Trophoblast cell (in vitro differentiated cells and primary cell): Measurements from ENCODE around the gene PROSER3.

Experiments
- DNase-seq, 2 donors: peaks; one replicate each; pipeline ENCODE4 v3.0.0-alpha.2; 2016
- H2AFZ ChIP-seq: 2 replicates; pipeline ENCODE4 v1.6.1; 2013; ENCODE audit warnings: low read length, moderate library complexity, mild to moderate bottlenecking; ENCODE audit not compliant: insufficient read depth, poor library complexity
- H2AK5ac ChIP-seq: 2 replicates; pipeline ENCODE4 v1.6.1; 2013; ENCODE audit warnings: mild to moderate bottlenecking, low read length
- H2BK120ac ChIP-seq: 2 replicates; pipeline ENCODE4 v1.6.1; 2013; ENCODE audit warnings: low read length, mild to moderate bottlenecking, moderate library complexity; ENCODE audit not compliant: insufficient read depth, poor library complexity
- H2BK12ac ChIP-seq: 2 replicates; pipeline ENCODE4 v1.6.1; 2013; ENCODE audit warnings: mild to moderate bottlenecking, low read length, moderate library complexity
- H2BK5ac ChIP-seq: 2 replicates; pipeline ENCODE4 v1.6.1; 2013; ENCODE audit warnings: low read length, low read depth, moderate library complexity, mild to moderate bottlenecking; ENCODE audit not compliant: poor library complexity
- H3K14ac ChIP-seq: 2 replicates; pipeline ENCODE4 v1.6.1; 2013; ENCODE audit warnings: mild to moderate bottlenecking, low read length
- H3K18ac ChIP-seq: 2 replicates; pipeline ENCODE4 v1.6.1; 2013; ENCODE audit warnings: mild to moderate bottlenecking, low read length
- H3K23ac ChIP-seq: 2 replicates; pipeline ENCODE4 v1.6.1; 2013; ENCODE audit warnings: low read length
- H3K27ac ChIP-seq: 2 replicates; pipeline ENCODE4 v1.5.1; 2013; ENCODE audit warnings: low read depth, mild to moderate bottlenecking, inconsistent platforms, low read length, moderate library complexity
- H3K27me3 ChIP-seq: 2 replicates; pipeline ENCODE4 v1.6.1; 2013; ENCODE audit warnings: inconsistent platforms, mild to moderate bottlenecking, low read length, moderate library complexity; ENCODE audit not compliant: insufficient read depth
- H3K36me3 ChIP-seq, 2 experiments: 1 replicate in 1 of 2; 2 replicates in 1 of 2; pipeline ENCODE4 v1.6.1; 2013; ENCODE audit warnings: low read length in 2 of 2, mild to moderate bottlenecking in 2 of 2, moderate library complexity in 1 of 2; ENCODE audit not compliant: insufficient read depth in 2 of 2, control insufficient read depth in 1 of 2
- H3K4ac ChIP-seq: 2 replicates; pipeline ENCODE4 v1.6.1; 2013; ENCODE audit warnings: low read depth, mild to moderate bottlenecking, low read length, moderate library complexity
- H3K4me1 ChIP-seq, 2 experiments: 1 replicate in 1 of 2; 2 replicates in 1 of 2; pipeline ENCODE4 v1.6.1; 2013; ENCODE audit warnings: low read length in 2 of 2, mild to moderate bottlenecking in 2 of 2, moderate library complexity in 1 of 2; ENCODE audit not compliant: insufficient read depth in 2 of 2, control insufficient read depth in 1 of 2
- H3K4me2 ChIP-seq: 2 replicates; pipeline ENCODE4 v1.6.1; 2013; ENCODE audit warnings: inconsistent platforms, mild to moderate bottlenecking, low read length, moderate library complexity
- H3K4me3 ChIP-seq: 2 replicates; pipeline ENCODE4 v1.5.1; 2013; ENCODE audit warnings: mild to moderate bottlenecking, low read depth, low read length, inconsistent platforms
- H3K79me1 ChIP-seq: one replicate; pipeline ENCODE4 v1.6.1; 2013; ENCODE audit warnings: low read length
- H3K79me2 ChIP-seq: 2 replicates; pipeline ENCODE4 v1.6.1; 2013; ENCODE audit warnings: low read length, mild to moderate bottlenecking; ENCODE audit not compliant: control insufficient read depth, insufficient read depth, poor library complexity
- H3K9ac ChIP-seq: 2 replicates; pipeline ENCODE4 v1.6.1; 2013; ENCODE audit warnings: mild to moderate bottlenecking, low read length
- H3K9me3 ChIP-seq: 2 replicates; pipeline ENCODE4 v1.6.1; 2013; ENCODE audit warnings: low read depth, mild to moderate bottlenecking, control low read depth, inconsistent platforms, low read length; ENCODE audit not compliant: insufficient read depth
- H4K12ac ChIP-seq: 2 replicates; pipeline ENCODE4 v1.6.1; 2013; ENCODE audit warnings: low read depth, mild to moderate bottlenecking, low read length, moderate library complexity
- H4K8ac ChIP-seq: 2 replicates; pipeline ENCODE4 v1.6.1; 2013; ENCODE audit warnings: low read depth, mild to moderate bottlenecking, low read length, moderate library complexity
- H4K91ac ChIP-seq: one replicate; pipeline ENCODE4 v1.6.1; 2013; ENCODE audit warnings: low read depth, mild to moderate bottlenecking, low read length, moderate library complexity
- WGBS: extraction: QIAGEN DNeasy Blood & Tissue Kit; methylation state at CpG from one replicate; pipeline ENCODE4 v1.1.7; 2013; ENCODE audit warnings: missing lambda C conversion rate; ENCODE audit not compliant: insufficient read length, insufficient coverage; ENCODE audit errors: extremely low coverage; 5-methylcytosine and 5-hydroxymethylcytosine counted together

The PROSER3 gene

GRCh38 chr19:35718345-35719041 is 39.5 kb upstream of the PROSER3 start:
- peaks cover 6% of the 10 kb centered on the region for H3K79me1 ChIP-seq
- H3K18ac ChIP-seq = no peak overlapping the region

GRCh38 chr19:35719402-35720162 is 38.4 kb upstream of the PROSER3 start:
- Histone ChIP-seq H3K79me1 (peaks cover 6% of the 10 kb centered on the region), H3K4me3 (no peak overlapping the region)

More at GRCh38 chr19:35718345-35719041, 39.5 kb upstream of the PROSER3 start:
- Histone ChIP-seq H3K14ac (peak overlapping the region; percentile 18), H3K9ac (peak overlapping the region; percentile 91), H2BK5ac (no peak overlapping the region), H3K4me2 (peak overlapping the region; percentile 90), H3K4ac (peak overlapping the region; percentile 9), H2AFZ (no peak overlapping the region), H2BK120ac (no peak overlapping the region), H2AK5ac (no peak overlapping the region), H2BK12ac (no peak overlapping the region), H3K23ac (no peak overlapping the region), H4K8ac (peak overlapping the region; percentile 0), H3K4me3 (peak overlapping the region; percentile 88), H3K27me3 (no peaks in the 10 kb centered on the region), H4K12ac (peak overlapping the region; percentile 31), H3K27ac (peak overlapping the region; percentile 62), H3K36me3 (peaks cover 36% of the 10 kb centered on the region in 2 experiments), H3K79me2 (peaks cover 10% of the 10 kb centered on the region), H3K4me1 (peaks cover 10 to 15% of the 10 kb centered on the region in 2 experiments), H4K91ac (peak overlapping the region; percentile 56), H3K9me3 (no peaks in the 10 kb centered on the region)
- DNase-seq = peak; percentile 19 to 59
- WGBS = no CpG with 5 or more reads among the region's 42 CpGs

GRCh38 chr19:35720163-35720524 is 37.8 kb upstream of the PROSER3 start:
- H4K8ac ChIP-seq = no peak overlapping the region
- no peak overlapping the region for H3K14ac ChIP-seq
- no CpG with 5 or more reads among the region's 9 CpGs for WGBS
- no peaks in the 10 kb centered on the region for H3K27me3 ChIP-seq
- no peak overlapping the region for H2BK120ac ChIP-seq
- no peak for DNase-seq
- H3K4me2 ChIP-seq = no peak overlapping the region
- no peak overlapping the region for H2AK5ac ChIP-seq
- no peak overlapping the region for H3K4me3 ChIP-seq
- H3K18ac ChIP-seq = no peak overlapping the region
- peaks cover 10 to 15% of the 10 kb centered on the region in 2 experiments for H3K4me1 ChIP-seq
- no peak overlapping the region for H3K4ac ChIP-seq
- H2BK5ac ChIP-seq = no peak overlapping the region
- H4K91ac ChIP-seq = no peak overlapping the region
- H3K9me3 ChIP-seq = no peaks in the 10 kb centered on the region
- peaks cover 6% of the 10 kb centered on the region for H3K79me1 ChIP-seq
- peaks cover 52 to 53% of the 10 kb centered on the region in 2 experiments for H3K36me3 ChIP-seq
- peaks cover 10% of the 10 kb centered on the region for H3K79me2 ChIP-seq
- no peak overlapping the region for H3K9ac ChIP-seq
- H3K27ac ChIP-seq = no peak overlapping the region
- no peak overlapping the region for H2AFZ ChIP-seq
- no peak overlapping the region for H4K12ac ChIP-seq
- no peak overlapping the region for H3K23ac ChIP-seq
- no peak overlapping the region for H2BK12ac ChIP-seq

More at GRCh38 chr19:35719402-35720162, 38.4 kb upstream of the PROSER3 start:
- no peak overlapping the region for H4K91ac ChIP-seq
- H2BK5ac ChIP-seq = no peak overlapping the region
- peaks cover 47% of the 10 kb centered on the region in 2 experiments for H3K36me3 ChIP-seq
- no peak overlapping the region for H2BK120ac ChIP-seq
- H3K79me2 ChIP-seq = peaks cover 10% of the 10 kb centered on the region
- H3K4ac ChIP-seq = peak overlapping the region; percentile 13
- H3K27ac ChIP-seq = no peak overlapping the region
- H3K9ac ChIP-seq = no peak overlapping the region
- peak overlapping the region; percentile 90 for H3K4me2 ChIP-seq
- no peak overlapping the region for H3K18ac ChIP-seq
- H4K12ac ChIP-seq = no peak overlapping the region
- H3K23ac ChIP-seq = no peak overlapping the region
- no peak overlapping the region for H4K8ac ChIP-seq
- H3K4me1 ChIP-seq = peaks cover 10 to 15% of the 10 kb centered on the region in 2 experiments
- no peak overlapping the region for H2AK5ac ChIP-seq
- no peak overlapping the region for H2BK12ac ChIP-seq
- no peak overlapping the region for H3K14ac ChIP-seq
- no peaks in the 10 kb centered on the region for H3K27me3 ChIP-seq
- H2AFZ ChIP-seq = no peak overlapping the region
- no peak for DNase-seq
- no CpG with 5 or more reads among the region's 32 CpGs for WGBS
- no peaks in the 10 kb centered on the region for H3K9me3 ChIP-seq

GRCh38 chr19:35720648-35721047 is 37.3 kb upstream of the PROSER3 start:
- Histone ChIP-seq H3K14ac (no peak overlapping the region), H3K9ac (no peak overlapping the region), H3K9me3 (no peaks in the 10 kb centered on the region), H2BK120ac (no peak overlapping the region), H3K4ac (no peak overlapping the region), H4K8ac (no peak overlapping the region), H3K27ac (no peak overlapping the region), H4K12ac (no peak overlapping the region), H3K27me3 (no peaks in the 10 kb centered on the region), H3K36me3 (peaks cover 57 to 58% of the 10 kb centered on the region in 2 experiments), H3K23ac (no peak overlapping the region), H2AFZ (no peak overlapping the region), H3K4me1 (peaks cover 9 to 14% of the 10 kb centered on the region in 2 experiments), H3K4me2 (no peak overlapping the region), H3K4me3 (no peak overlapping the region), H3K79me2 (peaks cover 10% of the 10 kb centered on the region), H2BK12ac (no peak overlapping the region), H2AK5ac (no peak overlapping the region), H3K18ac (no peak overlapping the region), H4K91ac (no peak overlapping the region), H2BK5ac (no peak overlapping the region), H3K79me1 (peaks cover 6% of the 10 kb centered on the region)
- WGBS = no CpG with 5 or more reads among the region's 17 CpGs
- no peak for DNase-seq
